DMS153 treated with DMSO at 0.1 percent for 48 hours (cell line): ENCODE results near the gene TUB.

Source experiments
- DNase-seq: peaks from one replicate; lab custom pipeline; 2025; ENCODE audit not compliant: unreplicated experiment; lab: John Stamatoyannopoulos, UW

The TUB gene

GRCh38 chr11:8105133-8105532 lies 24.1 kb downstream of the TUB start:
- no peak for DNase-seq

- no peak for DNase-seq
Measured at GRCh38 chr11:8105666-8106065, 24.7 kb downstream of the TUB start.

- DNase-seq = no peak
Measured at GRCh38 chr11:8106679-8107078, 25.7 kb downstream of the TUB start.

GRCh38 chr11:8107642-8108041 lies 26.6 kb downstream of the TUB start:
- no peak for DNase-seq

GRCh38 chr11:8108421-8108820 lies 27.4 kb downstream of the TUB start:
- no peak for DNase-seq

- no peak for DNase-seq
Measured at GRCh38 chr11:8109675-8110074, 28.7 kb downstream of the TUB start.

- no peak for DNase-seq
Measured at GRCh38 chr11:8110396-8110795, 29.4 kb downstream of the TUB start.

GRCh38 chr11:8111636-8112035 lies 30.6 kb downstream of the TUB start:
- no peak for DNase-seq

- DNase-seq = no peak
Measured at GRCh38 chr11:8122173-8122764, 41.3 kb downstream of the TUB start.

- no peak for DNase-seq
Measured at GRCh38 chr11:8126649-8127289, 45.8 kb downstream of the TUB start.

- no peak for DNase-seq
Measured at GRCh38 chr11:8127447-8127846, 46.4 kb downstream of the TUB start.

GRCh38 chr11:8138526-8138925 lies 57.5 kb downstream of the TUB start:
- no peak for DNase-seq

- no peak for DNase-seq
Measured at GRCh38 chr11:8149726-8150125, 68.7 kb downstream of the TUB start.
